HepG2 (cell line): ENCODE results near the gene TMEM87B. TPM values are rescaled to one million over a fixed set of nuclear protein-coding genes. Genes with fewer than 3 reads are reported as not detected.

Source experiments
- AHR ChIP-seq: IDR thresholded peaks from 2 replicates; pipeline ENCODE4 v1.6.1; 2018; ENCODE audit warnings: missing genetic modification reagents, missing compliant biosample characterization
- ARID2 ChIP-seq: sonication (generic); formaldehyde crosslinking; IDR thresholded peaks from 2 replicates; pipeline ENCODE4 v1.8.1; 2022; ENCODE audit warnings: mild to moderate bottlenecking, missing genetic modification reagents, borderline replicate concordance
- GRHL1 ChIP-seq: sonication (generic); formaldehyde crosslinking; conservative IDR thresholded peaks from 2 replicates; pipeline ENCODE4 v1.8.0; 2022; ENCODE audit warnings: missing genetic modification reagents
- SAP130 ChIP-seq: IDR thresholded peaks from 2 replicates; pipeline ENCODE4 v1.6.1; 2016; ENCODE audit warnings: low read depth
- SP140L ChIP-seq: sonication (generic); formaldehyde crosslinking; IDR thresholded peaks from 2 replicates; pipeline ENCODE4 v1.4.0; 2020; ENCODE audit warnings: missing genetic modification reagents, borderline replicate concordance
- TSC22D2 ChIP-seq: sonication (generic); formaldehyde crosslinking; IDR thresholded peaks from 2 replicates; pipeline ENCODE4 v1.5.1; 2020; ENCODE audit warnings: missing genetic modification reagents, mild to moderate bottlenecking, borderline replicate concordance
- ZC3H4 ChIP-seq: sonication (generic); formaldehyde crosslinking; IDR thresholded peaks from 2 replicates; pipeline ENCODE4 v1.4.0; 2020; ENCODE audit warnings: missing genetic modification reagents, borderline replicate concordance
- ZFP36 ChIP-seq: fragments of 150-350 bp; IDR thresholded peaks from 2 replicates; pipeline ENCODE4 v1.6.1; 2018; ENCODE audit warnings: borderline replicate concordance, low read length, low read depth; ENCODE audit not compliant: partially characterized antibody
- ZMAT5 ChIP-seq: sonication (generic); formaldehyde crosslinking; IDR thresholded peaks from 2 replicates; pipeline ENCODE4 v1.5.0; 2020; ENCODE audit warnings: mild to moderate bottlenecking, low read depth, missing genetic modification reagents, borderline replicate concordance
- ZNF530 ChIP-seq: sonication (generic); formaldehyde crosslinking; IDR thresholded peaks from 2 replicates; pipeline ENCODE4 v1.5.0; 2020; ENCODE audit warnings: low read depth, mild to moderate bottlenecking, missing genetic modification reagents
- ZNF709 ChIP-seq: sonication (generic); formaldehyde crosslinking; IDR thresholded peaks from 2 replicates; pipeline ENCODE4 v1.5.0; 2020; ENCODE audit warnings: mild to moderate bottlenecking, missing genetic modification reagents
- polyA plus RNA-seq, 8 experiments: library from polyadenylated mRNA; depleted of rRNA in 3 of 8; stranded (reverse) in 7 of 8; unstranded in 1 of 8; fragments of >200 nt; fragmentation: Illumina TruSeq in 4 of 8; extraction: Trizol in 4 of 8; gene quantifications; 2 replicates each; pipeline versions ENCODE4 v1.2.1 to v1.2.3, GENCODE V29; 2011 to 2016; ENCODE audit warnings: low read depth in 4 of 8, missing spikeins in 1 of 8, mixed read lengths in 1 of 8; ENCODE audit not compliant: insufficient read depth in 1 of 8
- total RNA-seq, 5 experiments: library from RNA; depleted of rRNA; stranded (reverse); fragments of >200 nt; fragmentation: Illumina TruSeq; extraction: Trizol; gene quantifications; 2 replicates each; pipeline ENCODE4 v1.2.3, GENCODE V29; 2016; ENCODE audit warnings: low read depth in 1 of 5
- TF ChIP-seq, protein P1 (sequence below): sonication (generic); formaldehyde crosslinking; IDR thresholded peaks from 2 replicates; pipeline ENCODE4 v1.4.0; 2020; ENCODE audit warnings: mild to moderate bottlenecking, missing genetic modification reagents

TMEM87B gene
- total and polyA plus RNA-seq, 2 of the 13 experiments (the other 11 are each of a cell fraction or from before 2014, with no cell fraction given), result 15.1 to 16.2 TPM

DNA sequence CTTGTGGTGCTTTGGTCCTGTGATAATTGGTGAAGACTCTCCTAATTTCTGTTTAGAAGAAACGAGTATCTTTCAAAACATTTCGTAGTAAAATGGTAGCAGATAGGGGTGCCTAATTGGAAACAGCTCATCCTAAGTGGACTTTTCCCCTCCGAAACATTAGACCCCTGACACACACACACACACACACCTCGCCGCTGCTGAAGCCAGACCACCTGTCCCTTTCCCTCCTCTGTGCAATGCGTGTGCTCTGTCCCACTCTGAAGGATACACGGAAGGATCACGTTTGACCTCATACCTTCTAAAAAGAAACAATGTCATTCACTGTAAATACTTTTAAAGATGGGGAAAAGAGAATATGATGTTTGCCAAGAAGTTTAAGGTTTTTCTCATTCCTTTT is 36.2 kb upstream of the TMEM87B start (continued):
- TF ChIP-seq ZNF709 (CRISPR knock-in tag) (no peak), SP140L (CRISPR knock-in tag) (no peak), ZC3H4 (CRISPR knock-in tag) (no peak), ZFP36 (no peak), TSC22D2 (no peak), ZMAT5 (CRISPR knock-in tag) (no peak), AHR (CRISPR knock-in tag) (no peak), ZNF530 (CRISPR knock-in tag) (no peak), SAP130 (no peak), ARID2 (CRISPR knock-in tag) (no peak), GRHL1 (CRISPR knock-in tag) (no peak)
- TF ChIP-seq, protein P1, sequence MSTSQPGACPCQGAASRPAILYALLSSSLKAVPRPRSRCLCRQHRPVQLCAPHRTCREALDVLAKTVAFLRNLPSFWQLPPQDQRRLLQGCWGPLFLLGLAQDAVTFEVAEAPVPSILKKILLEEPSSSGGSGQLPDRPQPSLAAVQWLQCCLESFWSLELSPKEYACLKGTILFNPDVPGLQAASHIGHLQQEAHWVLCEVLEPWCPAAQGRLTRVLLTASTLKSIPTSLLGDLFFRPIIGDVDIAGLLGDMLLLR, result no peak
- TF ChIP-seq, all 625 proteins: peak for 0
